ENCODE data around the gene DHX8. TPM values are rescaled to one million over a fixed set of nuclear protein-coding genes. Genes with fewer than 3 reads are reported as not detected.

DHX8 gene
- total RNA-seq, 1 experiment from 2014 or later: 75.2 TPM

DNA sequence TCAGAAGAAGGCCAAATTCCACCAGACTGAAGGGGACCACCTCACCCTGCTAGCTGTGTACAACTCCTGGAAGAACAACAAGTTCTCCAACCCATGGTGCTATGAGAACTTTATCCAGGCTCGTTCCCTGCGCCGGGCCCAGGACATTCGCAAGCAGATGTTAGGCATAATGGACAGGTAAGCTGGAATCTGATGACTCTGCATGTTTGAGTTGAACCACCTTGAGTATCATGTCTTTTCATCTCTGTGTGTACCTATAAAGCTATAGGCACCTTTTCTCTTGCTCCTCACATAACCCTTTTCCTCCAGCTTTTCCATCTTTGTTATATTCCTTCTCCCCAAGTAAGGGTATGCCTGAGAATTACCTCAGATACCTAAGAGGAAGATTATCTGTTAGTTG is 37.6 kb downstream of the DHX8 start:
- Histone ChIP-seq H3K4me1 (replicated peaks) (peaks cover 8% of the 10 kb centered on the region; the same call in 1 of the 2 replicates), H3K36me3 (peaks cover 97% of the 10 kb centered on the region), H3K27me3 (replicated peaks) (no peaks in the 10 kb centered on the region), H3K27ac (no peak overlapping the region), H3K9me3 (replicated peaks) (no peaks in the 10 kb centered on the region), H3K4me3 (no peak overlapping the region)
- no peak for DNase-seq (ENCODE audit: low read depth in 1 of 2, low spot score in 2 of 2)

DNA sequence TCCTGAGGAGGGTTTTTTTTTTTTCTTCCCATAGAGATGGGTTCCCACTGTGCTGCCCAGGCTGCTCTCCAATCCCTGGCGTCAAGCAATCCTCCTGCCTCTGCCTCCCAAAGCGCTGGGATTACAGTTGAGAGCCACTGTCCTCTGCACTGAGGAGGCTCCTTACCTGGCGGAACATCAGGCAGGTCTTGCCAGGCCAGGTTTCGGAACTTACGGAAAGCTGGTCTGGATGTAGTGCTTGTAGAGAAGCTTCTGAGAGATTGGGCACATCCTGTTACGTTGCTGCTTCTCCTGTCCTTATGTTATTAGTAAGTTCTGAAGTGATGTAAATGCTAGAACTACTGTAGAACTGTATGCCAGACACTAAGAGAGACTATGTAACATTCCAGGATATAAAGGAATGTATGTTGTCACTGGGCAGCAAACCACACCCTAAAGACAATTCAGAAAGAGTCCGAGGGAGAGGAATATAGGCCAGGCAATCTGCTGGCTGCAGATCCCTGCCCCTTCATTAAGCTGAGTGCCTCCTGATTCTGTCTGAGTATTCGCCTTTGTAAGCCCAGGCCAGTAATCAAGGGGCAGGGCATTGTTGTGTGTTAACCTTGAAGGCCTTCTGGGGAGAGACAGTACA is 41.3 kb downstream of the DHX8 start:
- H3K27ac ChIP-seq: 0 out of 2 replicates have a peak overlapping the region, but pooled peaks have one; percentile 23
- no peak for DNase-seq (ENCODE audit: low read depth in 1 of 2, low spot score in 2 of 2)
- H3K4me1 ChIP-seq (replicated peaks): peaks cover 15% of the 10 kb centered on the region
- no peak overlapping the region for H3K4me3 ChIP-seq
- H3K9me3 ChIP-seq (replicated peaks): no peaks in the 10 kb centered on the region
- no peaks in the 10 kb centered on the region for H3K27me3 ChIP-seq (replicated peaks)
- peaks cover 98% of the 10 kb centered on the region for H3K36me3 ChIP-seq

DNA sequence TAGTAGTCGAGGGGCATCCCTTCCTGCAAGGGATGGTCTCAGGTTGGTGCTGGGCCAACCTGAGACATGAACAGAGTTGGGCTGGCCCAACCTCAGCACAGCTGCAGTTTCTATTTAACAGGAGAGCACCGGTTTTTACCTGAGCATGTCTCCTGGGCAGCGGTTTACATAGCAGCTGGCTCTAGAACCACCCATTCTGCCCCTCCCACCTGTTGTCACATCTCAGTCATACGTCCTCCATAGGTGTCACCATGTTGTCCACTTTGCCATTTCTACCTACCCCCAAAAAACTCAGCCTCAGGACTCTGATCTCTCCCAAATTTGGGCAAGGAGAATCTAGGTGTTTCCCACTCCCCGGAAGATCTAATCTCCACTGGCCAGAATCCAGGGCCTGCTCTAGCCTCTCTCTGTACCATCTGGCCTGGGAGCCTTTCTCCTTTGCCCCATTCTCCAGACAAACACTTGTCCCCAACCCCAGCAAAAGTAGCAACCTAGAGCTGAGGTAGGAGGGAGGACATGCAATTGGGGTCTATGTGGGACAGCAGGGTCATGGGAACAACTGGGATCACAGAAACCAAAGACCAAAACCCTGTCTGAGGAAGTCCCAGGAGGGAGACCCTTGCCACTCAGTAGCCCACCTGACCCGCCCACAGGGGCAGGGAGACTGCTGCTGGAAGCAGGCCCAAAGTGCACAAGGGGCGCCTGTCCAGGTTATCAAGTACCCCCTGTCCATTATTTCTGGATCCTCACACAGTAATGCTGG is 43.3 kb downstream of the DHX8 start:
- no peak for DNase-seq (ENCODE audit: low read depth in 1 of 2, low spot score in 2 of 2)
- H3K36me3 ChIP-seq: peaks cover 81% of the 10 kb centered on the region

DNA sequence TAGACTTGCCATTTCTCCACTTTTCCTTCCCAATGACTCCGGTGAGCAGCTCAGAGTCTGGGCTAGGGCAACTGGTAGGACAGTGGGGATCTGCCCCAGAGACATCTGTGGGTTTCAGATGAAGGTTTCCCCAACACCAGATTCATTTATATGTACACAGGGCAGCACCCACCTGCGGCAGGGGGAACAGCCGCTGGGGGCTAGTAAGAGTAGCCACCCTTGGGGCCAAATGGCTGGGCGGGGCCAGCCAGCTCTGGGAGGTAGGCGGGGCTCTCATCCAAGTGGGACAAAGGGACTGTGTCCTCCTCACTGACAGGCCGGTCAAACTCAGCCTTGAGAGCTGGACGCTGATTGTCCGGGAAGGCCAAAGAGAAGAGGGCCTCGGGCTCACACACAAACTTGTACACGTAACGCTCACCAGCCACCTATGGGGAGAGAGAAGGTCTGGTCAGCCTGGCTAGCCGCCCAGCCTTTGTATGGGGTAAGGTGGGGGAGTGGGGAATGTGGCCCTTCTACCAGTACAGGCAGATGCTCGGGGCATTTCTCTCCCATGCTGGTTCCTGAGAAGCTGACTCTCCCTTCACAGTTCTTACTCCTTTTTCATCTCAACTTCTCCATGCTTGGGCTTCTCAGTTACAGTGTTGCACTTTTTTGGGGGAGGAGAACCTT is 44.7 kb downstream of the DHX8 start:
- no peak overlapping the region for H3K27ac ChIP-seq
- H3K9me3 ChIP-seq (replicated peaks): no peaks in the 10 kb centered on the region
- H3K36me3 ChIP-seq: peaks cover 68% of the 10 kb centered on the region
- H3K4me1 ChIP-seq (replicated peaks): peaks cover 35% of the 10 kb centered on the region
- H3K27me3 ChIP-seq (replicated peaks): no peaks in the 10 kb centered on the region
- no peak for DNase-seq (ENCODE audit: low read depth in 1 of 2, low spot score in 2 of 2)
- no peak overlapping the region for H3K4me3 ChIP-seq

More for the DNA sequence above, 43.3 kb downstream of the DHX8 start:
- H3K4me3 ChIP-seq: no peak overlapping the region
- H3K27me3 ChIP-seq (replicated peaks): no peaks in the 10 kb centered on the region
- no peaks in the 10 kb centered on the region for H3K9me3 ChIP-seq (replicated peaks)
- H3K27ac ChIP-seq: no peak overlapping the region
- H3K4me1 ChIP-seq (replicated peaks): peaks cover 35% of the 10 kb centered on the region

DNA sequence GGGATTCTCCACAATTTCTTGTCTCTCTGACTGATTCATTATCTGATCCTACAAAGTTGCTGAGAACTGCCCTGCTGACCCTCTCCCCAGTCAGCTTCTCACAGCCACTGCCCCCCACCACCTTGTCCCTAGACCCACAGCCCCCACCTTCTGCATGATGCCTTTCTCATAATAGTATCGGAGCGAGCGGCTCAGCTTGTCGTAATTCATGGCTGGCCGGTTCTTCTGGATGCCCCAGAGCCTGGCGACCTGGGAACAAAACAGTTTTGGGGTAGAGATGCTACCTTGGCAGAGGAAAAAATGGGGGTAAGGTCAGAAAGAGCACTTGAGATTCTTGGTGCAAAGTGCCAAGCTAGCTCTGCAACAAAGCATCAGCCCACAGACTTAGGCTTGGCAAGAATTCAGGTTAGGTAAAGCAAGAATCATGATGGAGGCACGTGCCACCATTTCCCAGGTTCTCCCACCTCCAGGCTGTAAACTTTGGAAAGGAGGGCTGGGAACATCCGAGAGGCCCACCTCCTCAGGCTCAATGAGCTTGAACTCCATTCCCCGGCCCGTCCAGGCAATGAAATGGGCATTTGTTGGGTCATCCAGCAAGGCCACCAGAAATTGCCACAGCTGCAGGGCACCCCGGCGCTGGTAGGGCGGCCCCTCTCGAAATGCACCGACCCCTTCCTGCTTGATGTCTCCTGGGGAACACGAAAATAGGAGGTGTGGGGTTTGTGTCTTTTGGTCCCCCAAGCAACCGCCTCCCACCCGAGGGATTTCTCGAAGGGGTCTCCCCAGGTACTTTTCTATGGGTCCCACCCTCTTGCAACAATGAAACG is 45.4 kb downstream of the DHX8 start:
- Histone ChIP-seq H3K27ac (no peak overlapping the region), H3K4me1 (replicated peaks) (peaks cover 35% of the 10 kb centered on the region), H3K27me3 (replicated peaks) (no peaks in the 10 kb centered on the region), H3K9me3 (replicated peaks) (no peaks in the 10 kb centered on the region), H3K36me3 (peaks cover 60% of the 10 kb centered on the region), H3K4me3 (no peak overlapping the region)
- no peak for DNase-seq (ENCODE audit: low read depth in 1 of 2, low spot score in 2 of 2)

DNA sequence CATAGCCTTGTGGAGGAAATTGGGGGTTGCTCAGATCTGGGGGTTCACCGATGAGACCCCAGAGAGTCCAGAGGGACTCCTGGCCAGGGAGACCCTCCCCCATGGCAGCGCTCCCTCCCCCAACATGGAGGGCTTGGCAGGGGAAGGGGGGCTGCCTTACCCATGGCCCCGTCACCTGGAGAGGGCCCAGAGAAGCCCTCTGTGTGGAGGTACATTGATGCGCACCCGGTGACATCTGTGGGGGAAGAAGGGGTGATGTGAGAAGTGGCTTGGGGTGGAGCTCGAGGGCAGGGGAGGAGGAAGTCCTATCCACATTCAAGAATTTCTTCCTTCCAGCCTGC is 46.1 kb downstream of the DHX8 start:
- Histone ChIP-seq H3K4me1 (replicated peaks) (peaks cover 36% of the 10 kb centered on the region), H3K9me3 (replicated peaks) (no peaks in the 10 kb centered on the region), H3K36me3 (peaks cover 53% of the 10 kb centered on the region), H3K27ac (peak overlapping the region; percentile 66), H3K4me3 (peak overlapping the region; percentile 10; the same call in 1 of the 2 replicates), H3K27me3 (replicated peaks) (no peaks in the 10 kb centered on the region)
- no peak for DNase-seq (ENCODE audit: low read depth in 1 of 2, low spot score in 2 of 2)

DNA sequence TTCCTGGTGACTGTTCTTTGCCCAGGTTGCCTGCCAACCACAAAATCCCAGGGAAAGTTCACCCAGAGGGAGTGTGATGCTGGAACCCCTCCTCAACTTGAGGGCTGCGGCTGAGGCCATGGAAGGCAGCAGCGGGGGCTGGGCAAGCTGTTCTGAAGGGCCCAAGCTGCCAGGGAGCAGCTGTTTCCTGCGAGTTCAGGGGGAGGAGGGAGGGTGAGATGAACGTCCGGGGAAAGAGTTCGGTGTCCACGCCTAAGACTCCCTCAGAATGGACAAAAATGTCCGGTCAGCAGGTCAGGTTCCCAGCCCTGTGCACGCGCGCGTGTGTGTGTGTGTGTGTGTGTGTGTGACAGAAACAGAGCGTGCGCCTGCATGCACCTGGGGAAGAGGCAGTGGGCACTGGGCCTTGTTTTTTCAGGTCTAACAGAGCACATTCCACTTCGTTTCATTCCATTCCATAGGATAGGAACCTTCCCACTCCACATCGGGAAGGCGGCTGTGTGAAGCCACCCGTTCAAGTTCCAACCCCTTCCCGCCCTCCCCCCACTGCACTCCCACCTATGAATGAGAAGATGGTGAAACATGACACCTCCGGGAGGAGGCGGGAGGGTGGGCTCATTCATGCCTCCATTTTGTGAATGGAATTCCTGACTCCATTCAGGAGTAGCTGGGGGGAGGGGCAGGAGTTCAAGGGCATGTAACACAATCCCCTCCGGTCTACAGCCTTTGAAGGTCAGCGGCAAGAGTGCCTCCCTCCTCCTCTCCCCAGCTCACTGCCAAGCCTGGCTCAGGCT is 46.7 kb downstream of the DHX8 start:
- DNase-seq (ENCODE audit: low read depth in 1 of 2, low spot score in 2 of 2): peak; percentile 94 to 100
- Histone ChIP-seq H3K4me1 (replicated peaks) (peaks cover 36% of the 10 kb centered on the region), H3K36me3 (peaks cover 48% of the 10 kb centered on the region), H3K27me3 (replicated peaks) (no peaks in the 10 kb centered on the region), H3K4me3 (peak overlapping the region; percentile 10), H3K9me3 (replicated peaks) (no peaks in the 10 kb centered on the region), H3K27ac (peak overlapping the region; percentile 66)

DNA sequence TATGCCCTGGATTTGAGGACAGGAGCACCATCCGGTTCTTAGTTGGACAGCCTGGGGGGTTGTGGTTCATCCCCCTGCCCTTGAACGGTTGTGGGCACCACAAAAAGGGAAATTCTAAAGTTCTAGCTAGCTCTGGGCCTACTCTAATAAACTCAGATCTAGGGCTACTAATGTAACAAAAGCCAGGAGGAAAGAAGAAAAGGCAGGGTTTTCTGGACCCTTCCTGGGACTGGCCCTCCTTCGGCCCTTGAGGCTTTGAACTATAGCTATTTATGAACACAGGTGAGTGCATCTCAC is 47.3 kb downstream of the DHX8 start:
- Histone ChIP-seq H3K4me1 (replicated peaks) (peaks cover 41% of the 10 kb centered on the region), H3K9me3 (replicated peaks) (no peaks in the 10 kb centered on the region), H3K4me3 (no peak overlapping the region), H3K27ac (peak overlapping the region; percentile 66), H3K27me3 (replicated peaks) (no peaks in the 10 kb centered on the region), H3K36me3 (peaks cover 47% of the 10 kb centered on the region)
- DNase-seq (ENCODE audit: low read depth in 1 of 2, low spot score in 2 of 2): no peak

DNA sequence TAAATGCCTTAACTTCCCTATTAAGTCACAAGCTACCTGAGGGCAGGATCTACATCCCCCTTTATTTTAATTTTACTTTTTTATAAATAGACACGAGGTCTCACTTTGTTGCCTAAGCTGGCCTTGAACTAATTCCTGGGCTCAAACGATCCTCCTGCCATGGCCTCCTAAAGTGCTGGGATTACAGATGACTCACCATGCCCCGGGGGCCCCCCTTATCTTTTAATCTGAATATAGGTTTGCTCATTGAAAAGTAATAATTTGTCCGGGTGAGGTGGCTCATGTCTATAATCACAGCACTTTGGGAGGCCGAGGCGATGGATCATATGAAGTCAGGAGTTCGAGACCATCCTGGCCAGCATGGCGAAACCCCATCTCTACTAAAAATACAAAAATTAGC is 48.2 kb downstream of the DHX8 start:
- Histone ChIP-seq H3K27me3 (replicated peaks) (no peaks in the 10 kb centered on the region), H3K9me3 (replicated peaks) (no peaks in the 10 kb centered on the region), H3K4me3 (no peak overlapping the region), H3K36me3 (peaks cover 38% of the 10 kb centered on the region), H3K4me1 (replicated peaks) (peaks cover 50% of the 10 kb centered on the region), H3K27ac (no peak overlapping the region)
- DNase-seq (ENCODE audit: low read depth in 1 of 2, low spot score in 2 of 2): no peak

DNA sequence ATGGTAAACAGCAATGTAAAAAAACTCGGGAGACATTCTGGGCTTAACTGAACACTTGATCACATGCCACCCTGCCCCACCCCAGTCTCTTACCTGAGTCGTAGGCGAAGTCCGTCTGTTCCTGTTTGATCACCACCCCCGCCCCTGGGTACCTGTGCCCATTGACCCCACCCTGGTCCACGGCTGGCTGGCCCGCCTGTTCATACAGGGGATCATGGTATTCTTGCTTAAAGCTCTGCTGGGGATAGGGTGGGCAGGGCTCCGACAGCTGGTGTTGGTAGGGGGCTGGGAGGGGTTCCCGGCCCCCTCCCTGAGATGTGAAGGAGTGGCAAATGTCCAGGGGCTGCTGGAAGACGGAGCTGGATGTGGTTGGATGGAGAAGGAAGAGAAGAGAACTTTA is 48.8 kb downstream of the DHX8 start:
- peaks cover 52% of the 10 kb centered on the region for H3K4me1 ChIP-seq (replicated peaks)
- DNase-seq (ENCODE audit: low read depth in 1 of 2, low spot score in 2 of 2): no peak
- peaks cover 32% of the 10 kb centered on the region for H3K36me3 ChIP-seq

DNA sequence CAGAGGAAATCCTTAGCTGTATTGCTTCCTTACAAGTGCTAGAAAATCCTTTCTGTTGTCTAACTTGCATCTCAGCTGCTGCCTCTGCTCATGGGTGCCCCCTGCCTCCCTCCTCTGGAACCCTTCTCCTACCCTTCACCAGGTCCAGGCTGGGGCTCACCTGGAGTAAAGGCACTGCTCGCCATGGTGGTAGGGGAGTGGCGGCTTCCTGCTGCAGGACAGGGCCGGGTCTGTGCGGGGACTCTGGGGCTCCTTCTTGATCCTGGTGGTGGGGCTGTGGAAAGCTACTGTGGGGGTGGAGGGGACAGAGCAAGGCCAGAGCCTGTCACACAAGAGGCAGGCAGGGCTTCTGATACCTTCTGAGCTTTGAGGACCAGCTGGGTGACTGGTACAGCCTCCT is 49.9 kb downstream of the DHX8 start:
- Histone ChIP-seq H3K4me1 (replicated peaks) (peaks cover 52% of the 10 kb centered on the region), H3K9me3 (replicated peaks) (no peaks in the 10 kb centered on the region), H3K36me3 (peaks cover 20% of the 10 kb centered on the region), H3K27ac (no peak overlapping the region), H3K4me3 (no peak overlapping the region), H3K27me3 (replicated peaks) (no peaks in the 10 kb centered on the region)
- no peak for DNase-seq (ENCODE audit: low read depth in 1 of 2, low spot score in 2 of 2)

More for the DNA sequence above, 48.8 kb downstream of the DHX8 start:
- H3K4me3 ChIP-seq: no peak overlapping the region
- no peaks in the 10 kb centered on the region for H3K27me3 ChIP-seq (replicated peaks)
- H3K27ac ChIP-seq: no peak overlapping the region
- no peaks in the 10 kb centered on the region for H3K9me3 ChIP-seq (replicated peaks)

DNA sequence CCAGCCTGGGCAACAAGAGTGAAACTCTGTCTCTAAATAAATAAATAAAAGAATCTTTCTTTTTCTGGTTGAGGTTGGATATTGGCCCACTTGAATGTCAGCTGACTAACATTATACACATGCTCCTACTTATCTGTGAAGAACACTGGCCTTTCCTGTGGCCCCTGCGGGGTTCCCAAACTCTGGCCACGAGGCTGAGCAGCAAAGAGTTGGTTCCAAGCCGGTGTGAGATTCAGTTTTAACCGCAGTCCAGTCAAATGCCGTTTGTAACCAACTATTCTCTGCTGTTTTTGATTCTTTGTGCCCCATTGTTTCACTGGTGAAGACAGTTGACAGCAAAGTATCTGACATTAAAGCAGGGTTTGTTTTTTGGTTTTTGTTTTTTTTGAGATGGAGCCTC is 51.1 kb downstream of the DHX8 start:
- Histone ChIP-seq H3K36me3 (peaks cover 10% of the 10 kb centered on the region; the same call in 1 of the 2 replicates), H3K9me3 (replicated peaks) (no peaks in the 10 kb centered on the region), H3K27me3 (replicated peaks) (no peaks in the 10 kb centered on the region), H3K27ac (no peak overlapping the region), H3K4me3 (no peak overlapping the region), H3K4me1 (replicated peaks) (peaks cover 47% of the 10 kb centered on the region)
- DNase-seq (ENCODE audit: low read depth in 1 of 2, low spot score in 2 of 2): no peak

Data from SJSA1 (cell line).